AG09309 (cell line): ENCODE measurements around the gene OOSP4B.
"Not testable (repeated sequence)": the region's sequence is repeated elsewhere in the genome, so short reads cannot be mapped to it uniquely, and the experiment has no call there.

Experiments
- DNase-seq: peaks from one replicate; pipeline ENCODE4 v3.0.0-alpha.2; 2010; ENCODE audit warnings: low read depth
- H3K4me3 ChIP-seq: 2 replicates; pipeline ENCODE4 v1.5.1; 2011; ENCODE audit warnings: mild to moderate bottlenecking, low read depth, low read length, moderate library complexity; ENCODE audit not compliant: control insufficient read depth
- CTCF ChIP-seq: IDR thresholded peaks from 2 replicates; pipeline ENCODE4 v1.5.1; 2011; ENCODE audit warnings: mild to moderate bottlenecking, low read depth, low read length, inconsistent platforms; ENCODE audit not compliant: insufficient read depth, control insufficient read depth; ENCODE audit errors: missing control alignments

The OOSP4B gene

GRCh38 chr11:60016881-60017280 lies at the start of gene OOSP4B:
Gene OOSP4B (plus strand): TSS chr11:60017181.
- DNase-seq: no peak
- TF ChIP-seq CTCF: no peak
- H3K4me3 ChIP-seq: no peak within 1 kb of the TSS

- DNase-seq: no peak
- no peak overlapping the region for H3K4me3 ChIP-seq
- no peak for TF ChIP-seq CTCF
Measured at GRCh38 chr11:59967677-59968394, 49.1 kb upstream of the OOSP4B start.

GRCh38 chr11:59968395-59968783 lies 48.6 kb upstream of the OOSP4B start:
- no peak for DNase-seq
- H3K4me3 ChIP-seq: no peak overlapping the region
- TF ChIP-seq CTCF: no peak

GRCh38 chr11:59973097-59973496 lies 43.9 kb upstream of the OOSP4B start:
- DNase-seq: no peak
- H3K4me3 ChIP-seq: no peak overlapping the region
- TF ChIP-seq CTCF: no peak

- no peak for TF ChIP-seq CTCF
- no peak for DNase-seq
- no peak overlapping the region for H3K4me3 ChIP-seq
Measured at GRCh38 chr11:59981106-59981770, 35.7 kb upstream of the OOSP4B start.

- not testable (repeated sequence) for H3K4me3 ChIP-seq
Measured at GRCh38 chr11:59982037-59982436, 34.9 kb upstream of the OOSP4B start.

GRCh38 chr11:59983212-59983611 lies 33.8 kb upstream of the OOSP4B start:
- no peak for DNase-seq
- TF ChIP-seq CTCF: no peak
- H3K4me3 ChIP-seq: no peak overlapping the region

More at GRCh38 chr11:59982037-59982436, 34.9 kb upstream of the OOSP4B start:
- DNase-seq: not testable (repeated sequence)
